Epithelial cell of esophagus (primary cell): ENCODE measurements around the gene DZANK1.
A peak's percentile ranks its signal among the peaks of the same experiment; 100 is the strongest.

Experiments
- DNase-seq: peaks from one replicate; pipeline ENCODE4 v3.0.0; 2010; ENCODE audit warnings: low read depth
- H3K4me3 ChIP-seq: 2 replicates; pipeline ENCODE4 v1.5.1; 2011; ENCODE audit warnings: mild to moderate bottlenecking, low read length, control low read depth
- CTCF ChIP-seq: IDR thresholded peaks from 2 replicates; pipeline ENCODE4 v1.5.1; 2011; ENCODE audit warnings: low read depth, mild to moderate bottlenecking, low read length, control low read depth, inconsistent platforms; ENCODE audit not compliant: insufficient read depth; ENCODE audit errors: missing control alignments

The DZANK1 gene

DNA sequence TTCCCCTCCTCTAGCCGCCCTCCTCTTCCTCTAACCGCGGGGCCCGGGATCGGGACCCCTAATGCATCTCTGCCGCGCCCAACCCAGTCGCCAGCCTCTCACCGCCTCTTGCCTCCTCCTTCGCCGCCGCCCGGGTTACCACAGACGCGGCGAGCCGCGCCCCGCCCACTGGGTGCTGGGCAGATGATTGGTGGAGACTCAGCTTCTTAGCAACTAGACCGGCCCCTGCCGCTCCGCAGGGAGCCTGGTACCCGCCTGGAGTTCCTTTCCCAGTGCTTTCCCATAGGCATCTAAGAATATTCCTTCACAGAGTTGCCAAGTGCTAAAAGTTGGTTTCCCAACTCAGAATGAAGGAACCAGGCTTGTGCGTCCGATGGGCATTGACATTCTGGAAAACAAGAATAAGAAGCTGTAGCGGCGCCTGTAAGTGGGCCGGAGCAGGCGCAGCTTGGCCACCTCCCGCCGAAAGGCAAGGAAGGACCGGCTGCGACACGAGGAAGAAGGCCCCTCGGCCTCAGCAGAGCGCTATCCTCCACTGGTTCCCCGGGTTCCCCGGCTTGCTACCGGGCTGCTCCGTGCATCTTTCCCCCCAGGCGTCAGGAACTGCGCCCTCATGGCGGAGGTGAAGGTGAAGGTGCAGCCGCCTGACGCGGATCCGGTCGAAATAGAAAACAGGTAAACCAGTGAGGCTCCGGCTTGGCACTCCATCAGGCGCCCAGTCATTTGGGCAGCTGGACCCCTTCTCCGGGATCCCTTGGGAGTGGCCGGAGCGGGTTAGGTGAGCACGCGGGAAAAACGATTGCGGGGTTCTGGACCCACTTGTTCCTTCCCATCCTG is at the start of gene DZANK1, which contains the start of gene POLR3F:
Gene DZANK1, minus strand, starts transcription at position 137 of the 837 bp plus-strand sequence. CDS start 1,672 bp downstream, outside the sequence.
Gene POLR3F, plus strand, starts transcription at position 497 of the 837 bp plus-strand sequence. Its CDS starts 117 bp downstream, at position 614.
- no peak for TF ChIP-seq CTCF
- H3K4me3 ChIP-seq: peak within 1 kb of the TSS; percentile 98
- peak; percentile 96 for DNase-seq

- no peak overlapping the region for H3K4me3 ChIP-seq
- no peak for TF ChIP-seq CTCF
- no peak for DNase-seq
These were observed 49.1 kb upstream of the DZANK1 start for GRCh38 chr20:18515973-18516372.

DNA sequence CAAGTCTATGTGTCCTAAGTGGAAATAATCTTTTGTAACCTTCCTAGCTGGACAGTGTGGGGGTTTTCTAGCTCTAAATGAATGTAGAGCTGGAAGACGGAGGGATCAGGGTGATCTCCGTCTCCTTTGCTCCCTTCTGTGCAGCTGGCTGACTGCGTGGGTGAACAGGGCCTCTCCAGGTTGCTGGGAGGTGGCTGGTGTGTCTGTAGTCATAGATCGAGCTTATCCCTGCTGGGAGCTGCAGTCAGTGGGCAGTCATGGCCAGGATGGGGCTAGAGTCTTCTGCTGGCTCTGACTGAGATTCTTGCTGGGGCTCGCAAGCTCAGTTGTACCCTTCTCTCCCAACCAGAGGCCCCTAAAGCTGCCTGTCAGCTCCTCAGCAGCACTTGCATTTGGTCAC is 47.3 kb upstream of the DZANK1 start:
- H3K4me3 ChIP-seq: no peak overlapping the region
- TF ChIP-seq CTCF: no peak
- DNase-seq: no peak

GRCh38 chr20:18513208-18513607 is 46.4 kb upstream of the DZANK1 start:
- no peak for TF ChIP-seq CTCF
- no peak overlapping the region for H3K4me3 ChIP-seq
- DNase-seq: no peak

- no peak overlapping the region for H3K4me3 ChIP-seq
- no peak for DNase-seq
- TF ChIP-seq CTCF: no peak
These were observed 44.7 kb upstream of the DZANK1 start for GRCh38 chr20:18511571-18511970.

- no peak for TF ChIP-seq CTCF
- peak; percentile 99 for DNase-seq
- peak within 1 kb of the TSS; percentile 66 for H3K4me3 ChIP-seq
These were observed 40.7 kb upstream of the DZANK1 start, which contains the start of gene SEC23B for GRCh38 chr20:18507218-18508191. SEC23B (plus strand) TSS chr20:18507940; CDS start chr20:18510836, 2,896 bp downstream.
